Spinal cord (tissue), 10 donors: ENCODE measurements around the gene KRT37. TPM values are rescaled to one million over a fixed set of nuclear protein-coding genes. Genes with fewer than 3 reads are reported as not detected.
"Not testable (repeated sequence)": the region's sequence is repeated elsewhere in the genome, so short reads cannot be mapped to it uniquely, and the experiment has no call there.

Source experiments
- DNase-seq, 6 donors: peaks; one replicate each; pipeline versions ENCODE4 v3.0.0 to v3.0.0-alpha.2; 2013 to 2015; ENCODE audit warnings: low spot score in 6 of 6, low read depth in 4 of 6
- H3K27ac ChIP-seq: one replicate; pipeline ENCODE4 v1.5.1; 2013; ENCODE audit warnings: low read depth, low read length, control low read depth
- H3K27me3 ChIP-seq: one replicate; pipeline ENCODE4 v1.6.1; 2013; ENCODE audit warnings: low read length; ENCODE audit not compliant: control insufficient read depth, insufficient read depth
- H3K36me3 ChIP-seq: one replicate; pipeline ENCODE4 v1.6.1; 2013; ENCODE audit warnings: low read length; ENCODE audit not compliant: control insufficient read depth, insufficient read depth
- H3K4me1 ChIP-seq: one replicate; pipeline ENCODE4 v1.6.1; 2013; ENCODE audit warnings: low read length; ENCODE audit not compliant: control insufficient read depth, insufficient read depth
- H3K4me3 ChIP-seq: one replicate; pipeline ENCODE4 v1.5.1; 2013; ENCODE audit warnings: low read depth, low read length, control low read depth
- H3K9me3 ChIP-seq: one replicate; pipeline ENCODE4 v1.6.1; 2013; ENCODE audit warnings: low read length; ENCODE audit not compliant: control insufficient read depth, insufficient read depth
- WGBS: methylation state at CpG from one replicate; pipeline ENCODE4 v1.1.5; 2013; ENCODE audit warnings: missing lambda C conversion rate; ENCODE audit not compliant: insufficient coverage; 5-methylcytosine and 5-hydroxymethylcytosine counted together
- polyA plus RNA-seq, 2 donors: library from polyadenylated mRNA; unstranded; fragments of 120-200 nt; gene quantifications; one replicate each; pipeline ENCODE4 v1.2.1, GENCODE V29; 2013; ENCODE audit not compliant: insufficient read length in 2 of 2
- total RNA-seq, 2 donors: library from RNA; depleted of rRNA in 1 of 2; stranded (reverse); fragments of 120-200 nt in 1 of 2; fragments of >200 nt in 1 of 2; gene quantifications; one replicate each; pipeline versions ENCODE4 v1.2.3 to v1.2.4, GENCODE V29; 2013 to 2014
- donor health status: healthy.

Gene KRT37
- total and polyA plus RNA-seq, 4 donors = not detected

DNA sequence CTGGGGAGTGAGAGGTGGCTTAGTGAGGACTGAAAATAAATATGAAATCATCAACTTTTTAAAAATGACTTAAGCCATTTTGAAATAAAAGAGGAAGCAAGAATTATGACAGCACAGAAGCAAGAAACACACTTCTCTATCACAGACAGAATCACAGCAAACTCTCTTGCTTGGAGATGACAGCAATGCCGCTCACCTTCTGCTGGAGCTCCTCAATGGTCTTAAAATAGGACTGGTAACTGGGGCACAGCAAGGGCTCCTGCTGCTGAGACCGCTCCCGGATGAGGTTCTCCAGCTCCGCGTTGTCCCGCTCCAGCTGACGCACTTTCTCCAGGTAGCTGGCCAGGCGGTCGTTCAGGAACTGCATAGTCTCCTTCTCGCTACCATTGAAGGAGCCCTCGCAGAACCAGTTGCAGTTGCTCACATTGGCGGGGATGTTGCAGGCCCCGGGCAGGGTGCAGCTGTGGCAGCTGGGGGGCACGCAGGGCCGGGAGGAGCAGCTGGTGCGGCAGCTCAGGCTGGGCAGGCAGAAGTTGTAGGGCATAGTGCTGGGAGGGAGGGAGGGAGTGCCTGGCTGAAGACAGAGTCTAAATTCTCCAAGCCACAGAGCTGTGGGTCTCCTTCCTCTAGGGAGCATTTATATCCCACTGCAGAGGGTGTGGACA lies 27.3 kb downstream of the KRT37 start, which contains the start of gene KRT31:
Gene KRT31 (minus strand): TSS at position 613 of the 665 bp plus-strand sequence. CDS start 69 bp downstream, at position 544.
- H3K27ac ChIP-seq = no peak within 1 kb of the TSS
- DNase-seq = no peak
- no peaks in the 10 kb centered on the region for H3K27me3 ChIP-seq
- H3K9me3 ChIP-seq = no peaks in the 10 kb centered on the region
- no peak within 1 kb of the TSS for H3K4me3 ChIP-seq
- 87% methylated on average over 14 of the region's 16 CpGs for WGBS
- H3K36me3 ChIP-seq = no peaks in the 10 kb centered on the region
- peaks cover 2% of the 10 kb centered on the region for H3K4me1 ChIP-seq

DNA sequence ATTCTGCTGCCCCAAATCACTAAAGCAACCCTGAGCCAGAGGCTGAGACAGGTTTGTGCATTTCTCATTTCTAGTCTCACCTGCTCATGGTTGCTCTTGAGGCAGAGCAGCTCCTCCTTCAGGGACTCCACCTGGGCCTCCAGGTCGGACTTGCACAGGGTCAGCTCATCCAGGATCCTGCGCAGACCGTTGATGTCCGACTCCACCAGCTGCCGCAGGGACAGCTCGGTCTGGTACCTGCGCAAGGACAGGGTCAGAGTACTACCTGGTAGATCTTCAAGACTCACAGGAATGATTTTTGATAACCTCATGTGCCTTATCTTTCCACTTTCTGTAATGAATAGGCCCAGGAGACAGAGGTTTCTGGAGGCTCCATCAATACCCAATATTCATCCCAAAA lies 28.0 kb downstream of the KRT37 start:
- Histone ChIP-seq H3K36me3 (no peaks in the 10 kb centered on the region), H3K9me3 (no peaks in the 10 kb centered on the region), H3K4me3 (no peak overlapping the region), H3K27ac (no peak overlapping the region), H3K27me3 (no peaks in the 10 kb centered on the region), H3K4me1 (no peaks in the 10 kb centered on the region)
- DNase-seq = no peak
- 93% methylated on average over 7 of the region's 7 CpGs for WGBS

DNA sequence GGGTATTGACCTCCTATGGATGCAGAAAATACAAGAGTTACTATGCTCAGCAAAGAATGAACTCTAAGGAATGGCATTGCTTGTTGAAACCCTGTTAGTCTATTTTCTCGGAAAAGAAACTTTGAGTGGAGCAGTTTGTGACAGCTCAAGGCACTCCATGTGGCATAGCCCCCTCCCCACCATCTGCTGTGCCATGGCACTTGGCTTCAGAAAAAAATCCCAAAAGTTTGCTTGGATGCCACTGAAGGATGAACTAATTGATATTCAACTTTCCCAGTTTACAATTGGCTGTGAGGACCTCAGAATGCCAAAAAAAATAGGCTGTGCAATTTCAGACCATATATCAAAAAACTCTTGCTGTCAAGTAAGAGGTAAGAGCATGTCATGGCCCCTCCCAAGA lies 28.8 kb downstream of the KRT37 start:
- DNase-seq = peak in 1 of 6 donors; percentile 82
- H3K4me3 ChIP-seq = no peak overlapping the region
- no peaks in the 10 kb centered on the region for H3K36me3 ChIP-seq
- H3K27me3 ChIP-seq = no peaks in the 10 kb centered on the region
- no peaks in the 10 kb centered on the region for H3K9me3 ChIP-seq
- no CpG with 5 or more reads among the region's 1 CpG for WGBS
- no peaks in the 10 kb centered on the region for H3K4me1 ChIP-seq
- no peak overlapping the region for H3K27ac ChIP-seq

DNA sequence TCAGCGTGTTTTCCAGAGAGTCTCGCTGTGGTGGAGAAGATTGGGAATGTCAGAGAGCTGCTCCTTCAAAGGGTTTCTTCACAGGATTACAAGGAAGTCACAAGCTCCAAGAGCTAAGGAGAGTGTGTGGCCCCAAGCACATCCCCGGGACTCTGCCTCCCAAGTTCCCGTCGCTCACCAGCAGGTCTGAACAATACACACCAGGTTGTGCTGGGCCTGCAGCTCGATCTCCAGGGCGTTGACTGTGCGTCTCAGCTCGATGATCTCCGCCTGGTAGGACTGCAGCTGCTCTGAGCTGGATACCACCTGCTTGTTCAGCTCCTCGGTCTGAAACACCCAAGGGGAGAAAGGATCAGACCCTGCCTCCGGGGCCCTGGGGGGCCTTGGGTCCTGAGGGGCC lies 29.3 kb downstream of the KRT37 start:
- not testable (repeated sequence) for H3K27ac ChIP-seq, H3K4me3 ChIP-seq, H3K4me1 ChIP-seq, DNase-seq, H3K27me3 ChIP-seq, H3K36me3 ChIP-seq, H3K9me3 ChIP-seq
- WGBS = 93% methylated on average over 8 of the region's 12 CpGs

DNA sequence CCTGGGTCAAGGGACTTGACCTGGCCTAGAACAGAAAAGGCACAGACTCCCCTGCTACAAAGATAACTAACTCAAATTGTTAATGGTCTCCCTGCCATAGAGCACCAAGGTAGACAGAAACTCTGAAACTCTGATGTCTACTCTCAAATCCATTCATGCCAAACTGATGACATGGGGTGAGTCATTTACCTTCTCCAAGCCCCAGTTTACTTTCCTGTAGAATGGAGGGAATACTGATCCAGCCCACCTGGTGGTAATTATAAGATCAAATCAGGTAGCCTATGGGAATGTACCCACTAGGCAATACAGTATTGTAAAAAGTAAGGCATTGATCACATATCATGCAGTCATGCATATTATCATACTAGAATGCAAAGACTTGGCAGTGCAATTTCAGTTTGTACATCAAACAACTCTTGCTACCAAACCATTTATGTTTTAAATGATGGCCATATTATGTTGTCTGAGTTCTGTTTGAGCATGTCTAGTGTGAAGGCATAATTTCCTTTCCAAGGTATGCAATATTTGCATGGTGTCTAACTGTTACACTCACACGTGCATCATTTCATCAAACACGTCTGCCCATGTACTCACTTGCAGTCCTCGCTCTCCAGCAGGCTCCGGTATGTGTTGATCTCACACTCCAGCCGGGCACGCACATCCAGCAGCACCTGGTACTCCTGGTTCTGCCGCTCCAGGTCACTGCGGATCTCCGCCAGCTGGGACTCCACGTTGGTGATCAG lies 30.0 kb downstream of the KRT37 start:
- Histone ChIP-seq H3K4me3 (no peak overlapping the region), H3K36me3 (no peaks in the 10 kb centered on the region), H3K27ac (no peak overlapping the region), H3K4me1 (no peaks in the 10 kb centered on the region), H3K27me3 (no peaks in the 10 kb centered on the region), H3K9me3 (no peaks in the 10 kb centered on the region)
- DNase-seq = no peak
- 89% methylated on average over 10 of the region's 10 CpGs for WGBS

DNA sequence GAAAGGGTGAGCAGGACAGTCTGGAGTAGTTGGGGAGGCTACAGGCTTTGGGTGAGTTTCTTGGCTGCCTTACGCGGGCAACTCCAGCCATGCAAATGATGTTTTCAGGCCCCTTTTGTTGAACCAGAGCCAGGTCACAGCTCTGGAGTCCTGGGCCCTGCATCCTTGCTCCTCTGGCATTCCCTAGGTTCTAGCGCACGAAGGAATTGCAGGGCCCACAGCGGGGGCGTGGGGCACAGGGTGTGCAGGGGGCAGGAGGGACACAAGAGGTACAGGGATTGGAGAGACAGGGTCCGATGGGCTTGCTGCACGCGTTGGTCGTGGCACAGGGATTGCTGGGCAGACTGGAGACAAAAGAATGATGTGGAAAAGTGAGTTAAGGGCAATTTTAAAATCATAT lies 30.6 kb downstream of the KRT37 start:
- H3K4me3 ChIP-seq = no peak overlapping the region
- no peak overlapping the region for H3K27ac ChIP-seq
- no peaks in the 10 kb centered on the region for H3K9me3 ChIP-seq
- 84% methylated on average over 9 of the region's 10 CpGs for WGBS
- no peaks in the 10 kb centered on the region for H3K4me1 ChIP-seq
- H3K27me3 ChIP-seq = no peaks in the 10 kb centered on the region
- DNase-seq = no peak
- no peaks in the 10 kb centered on the region for H3K36me3 ChIP-seq

DNA sequence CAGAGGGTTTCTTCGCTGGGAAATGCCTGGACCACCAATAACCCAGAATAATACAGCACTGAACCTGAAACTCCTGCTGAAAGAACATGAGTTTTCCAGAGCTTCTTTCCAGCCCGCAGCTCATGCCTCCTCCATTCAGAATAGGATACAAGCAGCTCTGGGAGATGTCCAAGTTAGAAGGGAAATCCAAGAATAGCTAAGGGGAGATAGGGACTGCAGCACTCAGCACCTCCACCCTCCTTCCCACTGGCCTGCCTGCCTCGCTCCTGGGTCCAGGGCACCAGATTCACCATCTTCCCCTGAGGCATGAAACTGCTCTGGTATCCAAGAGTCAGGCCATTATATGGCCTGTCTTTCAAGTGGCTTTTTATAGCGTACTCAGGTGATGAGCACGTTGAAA lies 31.1 kb downstream of the KRT37 start:
- DNase-seq = no peak
- no peak overlapping the region for H3K27ac ChIP-seq
- H3K4me3 ChIP-seq = no peak overlapping the region
- no peaks in the 10 kb centered on the region for H3K27me3 ChIP-seq
- H3K36me3 ChIP-seq = no peaks in the 10 kb centered on the region
- H3K4me1 ChIP-seq = no peaks in the 10 kb centered on the region
- 33% methylated on average over 1 of the region's 5 CpGs for WGBS
- no peaks in the 10 kb centered on the region for H3K9me3 ChIP-seq

DNA sequence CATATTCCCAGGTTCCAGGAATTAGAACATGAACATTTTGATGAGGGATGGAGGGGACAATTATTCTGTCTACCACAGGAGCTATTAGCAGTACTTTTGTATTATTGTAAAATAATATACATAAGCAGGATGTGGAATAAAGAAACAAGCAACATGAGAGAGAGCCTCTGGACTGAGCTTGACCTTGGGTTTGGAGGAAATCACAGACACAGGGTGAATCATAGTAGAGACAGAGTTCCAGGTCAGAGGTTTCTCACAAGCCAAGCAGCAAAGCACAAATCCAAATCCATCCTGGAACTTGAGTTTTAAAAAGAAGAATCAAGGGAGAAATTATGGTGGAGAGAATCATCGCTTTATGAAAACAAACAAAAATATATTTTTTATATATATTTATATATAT lies 32.1 kb downstream of the KRT37 start:
- WGBS = no CpG with 5 or more reads among the region's 1 CpG
- no peak overlapping the region for H3K27ac ChIP-seq
- no peaks in the 10 kb centered on the region for H3K4me1 ChIP-seq
- no peak overlapping the region for H3K4me3 ChIP-seq
- no peaks in the 10 kb centered on the region for H3K36me3 ChIP-seq
- no peaks in the 10 kb centered on the region for H3K9me3 ChIP-seq
- DNase-seq = no peak
- no peaks in the 10 kb centered on the region for H3K27me3 ChIP-seq

DNA sequence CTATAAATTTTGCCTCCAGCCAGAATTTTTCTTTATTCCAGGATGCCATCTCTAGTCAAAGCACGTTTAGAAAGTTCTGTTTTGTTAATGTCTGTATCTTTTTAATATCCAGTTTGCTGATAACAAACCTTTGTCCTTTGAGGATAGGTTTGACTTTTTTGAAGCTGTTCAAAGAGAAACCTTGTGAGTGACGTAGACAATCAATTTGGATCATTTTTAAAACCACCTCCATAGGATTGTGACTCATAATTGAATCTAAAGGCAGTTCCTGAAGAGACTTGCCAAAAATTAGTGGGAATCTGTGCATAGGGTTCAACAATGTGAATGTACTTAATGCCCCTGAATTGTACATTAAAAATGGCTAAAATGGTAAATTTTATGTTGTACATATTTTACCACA lies 32.9 kb downstream of the KRT37 start:
- no peaks in the 10 kb centered on the region for H3K36me3 ChIP-seq
- no CpG with 5 or more reads among the region's 2 CpGs for WGBS

DNA sequence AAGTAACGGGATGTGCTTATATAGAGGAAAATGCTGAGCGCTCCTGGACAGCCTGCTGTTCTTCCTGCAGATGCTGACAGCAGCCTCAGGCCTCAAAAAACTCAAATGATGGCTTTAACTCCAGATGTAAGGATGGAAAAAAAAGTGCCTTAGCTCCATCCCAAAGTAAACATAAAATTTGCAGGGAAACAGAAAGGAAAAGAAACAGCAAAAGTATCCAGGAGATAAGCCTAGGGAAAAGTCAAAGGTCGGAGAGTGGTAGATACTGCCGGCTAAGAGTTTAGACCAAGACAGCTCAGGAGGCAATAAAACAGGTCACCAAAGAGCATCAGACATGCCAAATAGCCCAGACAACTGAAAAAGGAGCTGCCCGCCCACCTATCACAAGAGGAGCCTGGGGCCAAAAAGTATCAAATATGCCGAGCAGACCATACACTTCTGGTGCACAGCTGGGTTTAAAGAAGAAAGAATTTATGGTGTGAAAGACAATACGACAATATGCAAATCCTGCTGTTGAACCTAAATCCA lies 33.9 kb downstream of the KRT37 start:
- 68% methylated on average over 3 of the region's 7 CpGs for WGBS
- Histone ChIP-seq H3K4me3 (no peak overlapping the region), H3K27ac (no peak overlapping the region), H3K9me3 (peaks cover 3% of the 10 kb centered on the region), H3K36me3 (no peaks in the 10 kb centered on the region), H3K4me1 (no peaks in the 10 kb centered on the region), H3K27me3 (no peaks in the 10 kb centered on the region)
- DNase-seq = no peak

More for the DNA sequence above, 32.9 kb downstream of the KRT37 start:
- DNase-seq = no peak
- Histone ChIP-seq H3K9me3 (no peaks in the 10 kb centered on the region), H3K27ac (no peak overlapping the region), H3K27me3 (no peaks in the 10 kb centered on the region), H3K4me1 (no peaks in the 10 kb centered on the region), H3K4me3 (no peak overlapping the region)
